H1 (cell line): ENCODE data around the gene ACAA1. TPM values are rescaled to one million over a fixed set of nuclear protein-coding genes. Genes with fewer than 3 reads are reported as not detected.

Experiments used
- CTCF ChIA-PET: fragments of 300-600 bp; sonication (Branson Sonifier 250); formaldehyde crosslinking; loops from one replicate; lab custom pipeline; 2021; ENCODE audit not compliant: partially characterized antibody; lab: Charles Lee
- POLR2A ChIA-PET: fragments of 300-600 bp; sonication (Branson Sonifier 250); formaldehyde crosslinking; loops from one replicate; lab custom pipeline; 2021; ENCODE audit warnings: inconsistent platforms; ENCODE audit not compliant: partially characterized antibody; lab: Charles Lee
- DNase-seq, 2 experiments: peaks; one replicate each; pipeline versions ENCODE4 v3.0.0 to v3.0.0-alpha.2; 2010 to 2022; ENCODE audit warnings: low spot score in 2 of 2, low read depth in 1 of 2, mixed read lengths in 1 of 2
- FAIRE-seq: peaks from 2 replicates; lab custom pipeline; 2011; peaks lifted over from hg19 to GRCh38; lab: Jason Lieb, UNC
- H2AFZ ChIP-seq: 2 replicates; pipeline ENCODE4 v1.8.1; 2012; ENCODE audit warnings: low read length, inconsistent platforms
- H2AK5ac ChIP-seq: 2 replicates; pipeline ENCODE4 v1.6.1; 2013; ENCODE audit warnings: low read depth, low read length
- H2BK120ac ChIP-seq: replicated peaks from 2 replicates; pipeline ENCODE3; 2013; ENCODE audit warnings: low read depth, low read length, inconsistent platforms
- H2BK12ac ChIP-seq: 2 replicates; pipeline ENCODE4 v1.6.1; 2013; ENCODE audit warnings: low read depth, low read length
- H2BK15ac ChIP-seq: 2 replicates; pipeline ENCODE4 v1.6.1; 2013; ENCODE audit warnings: low read length
- H2BK20ac ChIP-seq: 2 replicates; pipeline ENCODE4 v1.6.1; 2013; ENCODE audit warnings: low read length
- H2BK5ac ChIP-seq: 2 replicates; pipeline ENCODE4 v1.6.1; 2013; ENCODE audit warnings: low read depth, low read length
- H3K14ac ChIP-seq: 2 replicates; pipeline ENCODE4 v1.6.1; 2013; ENCODE audit warnings: inconsistent platforms; ENCODE audit not compliant: insufficient read length
- H3K18ac ChIP-seq: 2 replicates; pipeline ENCODE4 v1.6.1; 2013; ENCODE audit warnings: low read length; ENCODE audit errors: extremely low read depth
- H3K23ac ChIP-seq: 2 replicates; pipeline ENCODE4 v1.6.1; 2013; ENCODE audit warnings: inconsistent platforms; ENCODE audit not compliant: insufficient read length
- H3K23me2 ChIP-seq: 2 replicates; pipeline ENCODE4 v1.6.1; 2013; ENCODE audit warnings: low read depth, low read length
- H3K27ac ChIP-seq: 2 replicates; pipeline ENCODE4 v1.6.1; 2011; ENCODE audit warnings: low read depth, low read length, inconsistent platforms
- H3K27me3 ChIP-seq, 4 experiments: replicated peaks in 1 of 4; 1 replicate in 1 of 4; 2 replicates in 3 of 4; pipeline versions ENCODE4 v1.6.1 to v1.8.1; 2011 to 2013; ENCODE audit warnings: low read length in 3 of 4, mild to moderate bottlenecking in 3 of 4, inconsistent platforms in 2 of 4, mixed read lengths in 2 of 4, moderate library complexity in 1 of 4; ENCODE audit not compliant: control insufficient read depth in 3 of 4, insufficient read depth in 3 of 4; ENCODE audit errors: extremely low read depth in 1 of 4
- H3K36me3 ChIP-seq, 4 experiments: 2 replicates each; pipeline versions ENCODE4 v1.6.1 to v1.8.1; 2011 to 2013; ENCODE audit warnings: mild to moderate bottlenecking in 4 of 4, low read length in 3 of 4, moderate library complexity in 2 of 4, control low read depth in 1 of 4, inconsistent platforms in 1 of 4; ENCODE audit not compliant: insufficient read depth in 4 of 4, control insufficient read depth in 2 of 4
- H3K4ac ChIP-seq: replicated peaks from 2 replicates; pipeline ENCODE3; 2013; ENCODE audit warnings: low read length, low read depth, mixed read lengths, inconsistent platforms; ENCODE audit not compliant: insufficient read length
- H3K4me1 ChIP-seq, 4 experiments: replicated peaks in 1 of 4; 1 replicate in 1 of 4; 2 replicates in 3 of 4; pipeline versions ENCODE4 v1.6.1 to v1.8.1; 2011 to 2013; ENCODE audit warnings: low read length in 3 of 4, inconsistent platforms in 2 of 4, mixed read lengths in 1 of 4; ENCODE audit not compliant: insufficient read depth in 4 of 4, control insufficient read depth in 3 of 4
- H3K4me2 ChIP-seq, 2 experiments: 2 replicates each; pipeline versions ENCODE4 v1.6.1 to v1.8.1; 2011 to 2013; ENCODE audit warnings: low read depth in 2 of 2, low read length in 2 of 2, control low read depth in 1 of 2, inconsistent platforms in 1 of 2, mild to moderate bottlenecking in 1 of 2; ENCODE audit not compliant: insufficient read depth in 1 of 2
- H3K4me3 ChIP-seq, 4 experiments: fragments of 200-600, 300-600 bp in 1 of 4; sonication (generic), shearing (Covaris generic), sonication (Bioruptor Twin) in 1 of 4; 2 replicates each; pipeline versions ENCODE4 v1.5.1 to v1.8.1; 2011 to 2016; ENCODE audit warnings: low read length in 4 of 4, low read depth in 3 of 4, control low read depth in 2 of 4, inconsistent platforms in 2 of 4, mild to moderate bottlenecking in 2 of 4, mixed read lengths in 1 of 4, moderate library complexity in 1 of 4; ENCODE audit not compliant: insufficient read depth in 2 of 4; ENCODE audit errors: extremely low read depth in 1 of 4
- H3K56ac ChIP-seq: replicated peaks from 2 replicates; pipeline ENCODE3; 2013; ENCODE audit warnings: low read depth, mild to moderate bottlenecking, mixed read lengths, low read length, inconsistent platforms; ENCODE audit not compliant: insufficient read length
- H3K79me1 ChIP-seq: 2 replicates; pipeline ENCODE4 v1.6.1; 2013; ENCODE audit warnings: low read depth, low read length, control low read depth
- H3K79me2 ChIP-seq, 2 experiments: 2 replicates each; pipeline versions ENCODE4 v1.6.1 to v1.8.1; 2012 to 2013; ENCODE audit warnings: low read length in 2 of 2, mild to moderate bottlenecking in 2 of 2, inconsistent platforms in 1 of 2; ENCODE audit not compliant: insufficient read depth in 2 of 2, control insufficient read depth in 1 of 2
- H3K9ac ChIP-seq, 4 experiments: replicated peaks in 1 of 4; 1 replicate in 1 of 4; 2 replicates in 3 of 4; pipeline versions ENCODE4 v1.6.1 to v1.8.1; 2011 to 2013; ENCODE audit warnings: low read depth in 3 of 4, low read length in 3 of 4, control low read depth in 2 of 4, mild to moderate bottlenecking in 2 of 4, moderate library complexity in 2 of 4, inconsistent platforms in 1 of 4; ENCODE audit errors: extremely low read depth in 1 of 4
- H3K9me3 ChIP-seq, 2 experiments: 2 replicates each; pipeline versions ENCODE4 v1.6.1 to v1.8.1; 2012 to 2013; ENCODE audit warnings: mild to moderate bottlenecking in 2 of 2, moderate library complexity in 2 of 2, control low read depth in 1 of 2, inconsistent platforms in 1 of 2, low read depth in 1 of 2, low read length in 1 of 2, mixed read lengths in 1 of 2; ENCODE audit not compliant: insufficient read depth in 2 of 2
- H4K20me1 ChIP-seq, 2 experiments: replicated peaks in 1 of 2; 2 replicates each; pipeline versions ENCODE3 to v1.8.1; 2011 to 2013; ENCODE audit warnings: inconsistent platforms in 2 of 2, low read length in 2 of 2, mild to moderate bottlenecking in 1 of 2; ENCODE audit not compliant: insufficient read depth in 2 of 2, control insufficient read depth in 1 of 2
- H4K5ac ChIP-seq: 2 replicates; pipeline ENCODE4 v1.6.1; 2013; ENCODE audit warnings: low read length, low read depth, mixed read lengths, inconsistent platforms; ENCODE audit not compliant: insufficient read length
- H4K8ac ChIP-seq: 2 replicates; pipeline ENCODE4 v1.8.0; 2013; ENCODE audit warnings: mild to moderate bottlenecking, moderate library complexity, low read length, inconsistent platforms; ENCODE audit not compliant: insufficient read depth; ENCODE audit errors: extremely low read depth
- H4K91ac ChIP-seq: replicated peaks from 2 replicates; pipeline ENCODE3; 2013; ENCODE audit warnings: low read length, mixed read lengths, inconsistent platforms; ENCODE audit not compliant: insufficient read length
- ATF3 ChIP-seq: IDR thresholded peaks from 2 replicates; pipeline ENCODE4 v1.6.1; 2011; ENCODE audit warnings: low read depth, mild to moderate bottlenecking, low read length; ENCODE audit not compliant: insufficient read depth
- CTBP2 ChIP-seq: IDR thresholded peaks from 2 replicates; pipeline ENCODE4 v1.7.0; 2011; ENCODE audit warnings: borderline replicate concordance, mild to moderate bottlenecking, moderate library complexity, mixed read lengths, low read length; ENCODE audit not compliant: insufficient read depth, insufficient read length
- JUN ChIP-seq: IDR thresholded peaks from 2 replicates; pipeline ENCODE4 v1.6.1; 2011; ENCODE audit warnings: low read depth, mild to moderate bottlenecking, improper control_type of control experiment, low read length
- NANOG ChIP-seq: IDR thresholded peaks from 2 replicates; pipeline ENCODE4 v1.6.1; 2011; ENCODE audit warnings: low read length, low read depth, mild to moderate bottlenecking, inconsistent platforms; ENCODE audit not compliant: insufficient read depth, poor library complexity, severe bottlenecking
- RNF2 ChIP-seq: fragments of 200-900, 300-1000 bp; sonication (generic); IDR thresholded peaks from 2 replicates; pipeline ENCODE4 v1.7.1; 2016; ENCODE audit warnings: borderline replicate concordance, low read depth, mild to moderate bottlenecking, antibody characterized with exemption, low read length; ENCODE audit not compliant: poor library complexity, severe bottlenecking; ENCODE audit errors: missing control alignments
- SP1 ChIP-seq: IDR thresholded peaks from 2 replicates; pipeline ENCODE4 v1.6.1; 2011; ENCODE audit warnings: low read depth, low read length
- SRF ChIP-seq: IDR thresholded peaks from 2 replicates; pipeline ENCODE4 v1.6.1; 2011; ENCODE audit warnings: mild to moderate bottlenecking, low read depth, low read length, moderate library complexity
- TBP ChIP-seq: IDR thresholded peaks from 2 replicates; pipeline ENCODE4 v1.6.1; 2011; ENCODE audit warnings: low read depth, low read length, improper control_type of control experiment
- WGBS, 2 experiments: shearing (Covaris generic) in 1 of 2; methylation state at CpG; one replicate each; pipeline versions ENCODE4 v1.1.6 to v1.1.7; 2013 to 2015; ENCODE audit warnings: low lambda C conversion rate in 2 of 2, mixed read lengths in 2 of 2, inconsistent platforms in 1 of 2, low coverage in 1 of 2, missing lambda C conversion rate in 1 of 2; ENCODE audit not compliant: insufficient replicate concordance in 2 of 2, insufficient coverage in 1 of 2, insufficient read length in 1 of 2; ENCODE audit errors: extremely low coverage in 1 of 2, missing lambda C conversion rate in 1 of 2; 5-methylcytosine and 5-hydroxymethylcytosine counted together
- polyA plus RNA-seq, 7 experiments: library from polyadenylated mRNA; depleted of rRNA in 3 of 7; stranded (reverse) in 5 of 7; unstranded in 2 of 7; fragments of >200 nt in 5 of 7; fragments of 200-250 nt in 2 of 7; gene quantifications; 1 replicate in 5 of 7; 2 replicates in 1 of 7; 4 replicates in 1 of 7; pipeline versions ENCODE4 v1.2.1 to v1.2.3, GENCODE V29; 2011 to 2013; ENCODE audit warnings: missing spikeins in 2 of 7, mixed read lengths in 2 of 7
- total RNA-seq: library from RNA; stranded (reverse); fragmentation: NEBNext Ultra II Directional; extraction: Animal tissue kit (Norgen Biotek cat#: 25700); gene quantifications from 2 replicates; pipeline ENCODE4 v1.2.1, GENCODE V29; 2021

ACAA1 gene
- total and polyA plus RNA-seq, 2 of the 8 experiments (the other 6 are each of a cell fraction or from before 2014, with no cell fraction given) = 23.1 to 34.8 TPM

GRCh38 chr3:38111696-38112377 lies 25.1 kb downstream of the ACAA1 start:
- H2AFZ ChIP-seq = no peak overlapping the region
- H3K79me2 ChIP-seq = no peaks in the 10 kb centered on the region
- H3K36me3 ChIP-seq = no peaks in the 10 kb centered on the region
- no peak overlapping the region for H3K23ac ChIP-seq
- POLR2A ChIA-PET = interaction anchor here (1.4 kb wide), 2 partner anchors 9 to 13 kb away, joined by 3 to 4 read pairs; no protein-coding TSS in a partner anchor
- H2BK15ac ChIP-seq = no peak overlapping the region
- H3K27me3 ChIP-seq = no peaks in the 10 kb centered on the region
- H2BK20ac ChIP-seq = no peak overlapping the region
- no peak overlapping the region for H2BK5ac ChIP-seq
- H3K56ac ChIP-seq = no peak overlapping the region
- H3K4me3 ChIP-seq = no peak overlapping the region
- H3K4me1 ChIP-seq = no peaks in the 10 kb centered on the region
- H2BK120ac ChIP-seq = no peak overlapping the region
- H3K9me3 ChIP-seq = no peaks in the 10 kb centered on the region; a peak in 1 of 4 replicates
- H3K4ac ChIP-seq = no peak overlapping the region
- CTCF ChIA-PET = interaction anchor here (1.0 to 1.7 kb wide), 2 partner anchors 8 kb away, joined by 3 to 5 read pairs; no protein-coding TSS in a partner anchor
- no peak overlapping the region for H4K91ac ChIP-seq
- H2AK5ac ChIP-seq = no peak overlapping the region
- DNase-seq (no peak), FAIRE-seq (no peak)
- H3K14ac ChIP-seq = no peak overlapping the region
- H3K27ac ChIP-seq = no peak overlapping the region
- H3K18ac ChIP-seq = no peak overlapping the region
- H3K23me2 ChIP-seq = no peaks in the 10 kb centered on the region
- TF ChIP-seq SRF = no peak
- TF ChIP-seq JUN = no peak
- TF ChIP-seq TBP = no peak
- TF ChIP-seq ATF3 = no peak
- no peak for TF ChIP-seq NANOG
- TF ChIP-seq CTBP2 = no peak
- TF ChIP-seq RNF2 = no peak
- TF ChIP-seq SP1 = no peak
- no peak overlapping the region for H3K9ac ChIP-seq
- peaks cover 0 to 2% of the 10 kb centered on the region in 2 experiments for H4K20me1 ChIP-seq
- H4K5ac ChIP-seq = no peak overlapping the region
- H3K79me1 ChIP-seq = no peaks in the 10 kb centered on the region
- no peak overlapping the region for H4K8ac ChIP-seq
- 94% methylated on average over 16 of the region's 16 CpGs; no CpG with 5 or more reads in 1 of the 2 experiments for WGBS, 2 experiments
- no peak overlapping the region for H3K4me2 ChIP-seq
- H2BK12ac ChIP-seq = no peak overlapping the region
